Measurements from ENCODE around the gene GJA10.
"Not testable (repeated sequence)": the region's sequence is repeated elsewhere in the genome, so short reads cannot be mapped to it uniquely, and the experiment has no call there.

Gene GJA10

GRCh38 chr6:89894169-89894568, at the start of gene GJA10:
TSS of gene GJA10 (plus strand) at chr6:89894469. CDS start at chr6:89894469, 0 bp downstream.
- no peak for DNase-seq

GRCh38 chr6:89847513-89847912, 46.8 kb upstream of the GJA10 start:
- DNase-seq: not testable (repeated sequence)

- no peak for DNase-seq
These were observed 41.2 kb upstream of the GJA10 start for GRCh38 chr6:89853068-89853467.

- no peak for DNase-seq
These were observed 36.2 kb upstream of the GJA10 start for GRCh38 chr6:89858041-89858440.

GRCh38 chr6:89859744-89860143, 34.5 kb upstream of the GJA10 start:
- peak; percentile 85 for DNase-seq

- no peak for DNase-seq
These were observed 32.0 kb upstream of the GJA10 start for GRCh38 chr6:89862273-89862672.

- no peak for DNase-seq
These were observed 31.6 kb upstream of the GJA10 start for GRCh38 chr6:89862698-89863097.

- no peak for DNase-seq
These were observed 28.1 kb upstream of the GJA10 start for GRCh38 chr6:89866024-89866678.

GRCh38 chr6:89873721-89874120, 20.5 kb upstream of the GJA10 start:
- DNase-seq: peak; percentile 25

- DNase-seq: no peak
These were observed 19.8 kb upstream of the GJA10 start for GRCh38 chr6:89874438-89874837.

- DNase-seq: no peak
These were observed 7.7 kb upstream of the GJA10 start for GRCh38 chr6:89886378-89887120.

- peak; percentile 27 for DNase-seq
These were observed 6.7 kb upstream of the GJA10 start for GRCh38 chr6:89887452-89888137.

GRCh38 chr6:89888138-89888514, 6.1 kb upstream of the GJA10 start:
- no peak for DNase-seq

- peak; percentile 80 for DNase-seq
These were observed 5.4 kb upstream of the GJA10 start for GRCh38 chr6:89888871-89889270.

- not testable (repeated sequence) for DNase-seq
These were observed 3.3 kb upstream of the GJA10 start for GRCh38 chr6:89890845-89891528.

- DNase-seq: not testable (repeated sequence)
These were observed 1.7 kb upstream of the GJA10 start for GRCh38 chr6:89892577-89892976.

GRCh38 chr6:89895276-89895874, 1.1 kb downstream of the GJA10 start:
- no peak for DNase-seq

GRCh38 chr6:89910001-89910901, 16.0 kb downstream of the GJA10 start:
- not testable (repeated sequence) for DNase-seq

GRCh38 chr6:89910902-89911240, 16.6 kb downstream of the GJA10 start:
- DNase-seq: no peak

- no peak for DNase-seq
These were observed 22.1 kb downstream of the GJA10 start for GRCh38 chr6:89916136-89916920.

- no peak for DNase-seq
These were observed 22.9 kb downstream of the GJA10 start for GRCh38 chr6:89917216-89917615.

All from activated CD4-positive, alpha-beta T cell treated with anti-CD3 and anti-CD28 coated beads, Interleukin-10, Interleukin-2, amounts not matched to agents 100 ng/mL and 50 ng/mL, durations not matched to agents 16 hours and 8 hours (primary cell).